K562 (cell line): ENCODE data around the gene SULT1E1.

Experiments
- CBX8 ChIP-seq: fragments of 200-600 bp; sonication (generic); IDR thresholded peaks from 2 replicates; pipeline ENCODE4 v1.6.1; 2012; ENCODE audit warnings: borderline replicate concordance, mixed run types, low read depth, mild to moderate bottlenecking, moderate library complexity, mixed read lengths, low read length, control low read depth, inconsistent platforms; ENCODE audit not compliant: poor library complexity, severe bottlenecking; ENCODE audit errors: extremely low read depth
- KDM2B ChIP-seq: fragments of 250-450 bp; sonication (Bioruptor Pico); IDR thresholded peaks from 2 replicates; pipeline ENCODE4 v1.8.0; 2021; ENCODE audit warnings: mild to moderate bottlenecking, moderate library complexity
- POLR2A ChIP-seq: fragments of 450-650 bp; conservative IDR thresholded peaks from 2 replicates; pipeline ENCODE4 v1.6.1; 2016
- TAF1 ChIP-seq: IDR thresholded peaks from 2 replicates; pipeline ENCODE4 v1.6.1; 2011; ENCODE audit warnings: mild to moderate bottlenecking, low read length, moderate library complexity; ENCODE audit not compliant: insufficient read depth, control insufficient read depth, severe bottlenecking; ENCODE audit errors: extremely low read depth
- TF ChIP-seq, protein P1 (sequence below): fragments of 250-450 bp; sonication (Bioruptor Pico); IDR thresholded peaks from 2 replicates; pipeline ENCODE4 v1.8.0; 2021; ENCODE audit warnings: moderate library complexity, mild to moderate bottlenecking, inconsistent platforms

DNA sequence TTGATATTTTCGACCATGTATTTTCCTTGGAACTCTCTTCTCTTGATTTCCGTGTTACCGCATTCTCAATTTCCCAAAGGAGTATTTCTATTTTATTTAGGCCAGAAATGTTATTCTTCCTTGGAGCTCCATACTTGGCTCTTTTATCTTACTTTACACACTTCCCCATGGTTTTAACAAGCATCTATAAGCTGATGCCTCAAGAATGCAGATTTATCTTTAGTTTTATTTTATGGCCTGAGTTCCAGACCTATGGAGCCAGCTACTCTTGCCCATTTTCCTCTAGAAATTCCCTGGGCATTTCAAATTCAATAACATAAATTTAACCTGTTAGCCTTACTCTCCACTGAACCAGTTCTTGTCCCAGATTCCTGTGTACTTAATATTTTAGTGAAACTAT lies 43.7 kb downstream of the SULT1E1 start:
- TF ChIP-seq CBX8 (no peak), TAF1 (no peak), POLR2A (no peak), KDM2B (CRISPR knock-in tag) (no peak)
- TF ChIP-seq, protein P1, sequence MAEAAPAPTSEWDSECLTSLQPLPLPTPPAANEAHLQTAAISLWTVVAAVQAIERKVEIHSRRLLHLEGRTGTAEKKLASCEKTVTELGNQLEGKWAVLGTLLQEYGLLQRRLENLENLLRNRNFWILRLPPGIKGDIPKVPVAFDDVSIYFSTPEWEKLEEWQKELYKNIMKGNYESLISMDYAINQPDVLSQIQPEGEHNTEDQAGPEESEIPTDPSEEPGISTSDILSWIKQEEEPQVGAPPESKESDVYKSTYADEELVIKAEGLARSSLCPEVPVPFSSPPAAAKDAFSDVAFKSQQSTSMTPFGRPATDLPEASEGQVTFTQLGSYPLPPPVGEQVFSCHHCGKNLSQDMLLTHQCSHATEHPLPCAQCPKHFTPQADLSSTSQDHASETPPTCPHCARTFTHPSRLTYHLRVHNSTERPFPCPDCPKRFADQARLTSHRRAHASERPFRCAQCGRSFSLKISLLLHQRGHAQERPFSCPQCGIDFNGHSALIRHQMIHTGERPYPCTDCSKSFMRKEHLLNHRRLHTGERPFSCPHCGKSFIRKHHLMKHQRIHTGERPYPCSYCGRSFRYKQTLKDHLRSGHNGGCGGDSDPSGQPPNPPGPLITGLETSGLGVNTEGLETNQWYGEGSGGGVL (CRISPR knock-in tag): no peak
